Nephron (organoid): Measurements from ENCODE around the gene PIP4K2A.

ENCODE experiments used
- H3K27ac Mint-ChIP-seq, 3 experiments: 2 replicates each; pipeline ENCODE4 v1.8.0; 2020; ENCODE audit warnings: mixed read lengths in 3 of 3, mild to moderate bottlenecking in 2 of 3, moderate library complexity in 1 of 3
- H3K27me3 Mint-ChIP-seq: 2 replicates; pipeline ENCODE4 v1.8.0; 2021; ENCODE audit warnings: low read depth, mild to moderate bottlenecking, moderate library complexity, mixed read lengths
- H3K36me3 Mint-ChIP-seq: 2 replicates; pipeline ENCODE4 v1.8.0; 2020; ENCODE audit warnings: low read depth, mixed read lengths
- H3K4me1 Mint-ChIP-seq: 2 replicates; pipeline ENCODE4 v1.8.0; 2020; ENCODE audit warnings: mixed read lengths
- H3K4me3 Mint-ChIP-seq, 3 experiments: 2 replicates each; pipeline ENCODE4 v1.8.0; 2020; ENCODE audit warnings: mild to moderate bottlenecking in 3 of 3, mixed read lengths in 3 of 3, moderate library complexity in 2 of 3
- H3K9me3 Mint-ChIP-seq: 2 replicates; pipeline ENCODE4 v1.8.0; 2020; ENCODE audit warnings: mixed read lengths
- TF ChIP-seq, protein P1 (sequence below), 3 experiments: fragments of 200-600 bp; sonication (generic); IDR thresholded peaks; one replicate each; pipeline ENCODE4 v1.5.0; 2021; ENCODE audit warnings: antibody characterized with exemption in 3 of 3; ENCODE audit not compliant: unreplicated experiment in 3 of 3

The PIP4K2A gene

DNA sequence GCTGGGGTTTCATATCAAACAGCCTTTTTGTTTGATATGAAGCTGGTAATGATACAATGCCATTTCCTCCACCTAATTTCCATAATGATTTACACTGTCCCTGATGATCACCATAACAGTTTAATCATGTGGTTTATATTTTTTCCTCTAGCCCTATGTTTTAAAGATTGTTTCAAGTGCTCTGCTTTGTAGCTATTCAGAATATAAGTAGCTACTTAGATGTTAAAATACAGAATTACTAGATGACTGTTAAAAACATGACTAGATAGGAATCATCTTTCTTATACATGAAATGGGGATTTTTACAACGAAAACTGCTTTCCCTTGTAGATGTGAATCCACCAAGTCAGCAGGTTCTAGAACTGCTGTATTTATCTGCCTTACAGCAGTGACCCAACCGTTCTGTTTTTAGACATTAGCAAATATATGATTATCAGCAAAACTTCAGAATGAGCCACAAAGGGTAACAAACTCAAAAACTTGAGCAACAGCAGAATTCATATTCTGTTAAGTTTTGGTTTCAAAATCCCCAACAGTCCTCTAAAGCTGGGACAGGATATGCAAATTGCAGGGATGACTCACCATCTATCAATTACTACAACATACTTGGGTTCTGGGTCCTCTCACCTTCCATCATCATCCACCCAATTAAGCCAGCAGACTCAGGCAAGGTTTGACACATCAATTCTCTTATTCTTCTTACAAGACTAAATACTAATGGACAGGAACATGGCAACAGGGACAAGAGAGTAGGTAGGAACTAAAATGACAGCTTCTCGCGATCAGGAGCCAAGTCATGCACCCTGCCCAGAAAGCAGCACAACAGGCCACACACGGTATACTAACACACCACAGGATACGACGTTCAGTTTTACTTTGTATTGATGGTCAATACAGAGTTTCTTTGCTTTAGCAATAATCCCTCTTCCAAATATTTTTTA is 83.9 kb downstream of the PIP4K2A start:
- Mint-ChIP-seq H3K4me3 (no peak overlapping the region), H3K27ac (no peak overlapping the region), H3K27me3 (no peaks in the 10 kb centered on the region), H3K36me3 (no peaks in the 10 kb centered on the region), H3K9me3 (no peaks in the 10 kb centered on the region), H3K4me1 (peaks cover 18% of the 10 kb centered on the region)
- TF ChIP-seq, protein P1, sequence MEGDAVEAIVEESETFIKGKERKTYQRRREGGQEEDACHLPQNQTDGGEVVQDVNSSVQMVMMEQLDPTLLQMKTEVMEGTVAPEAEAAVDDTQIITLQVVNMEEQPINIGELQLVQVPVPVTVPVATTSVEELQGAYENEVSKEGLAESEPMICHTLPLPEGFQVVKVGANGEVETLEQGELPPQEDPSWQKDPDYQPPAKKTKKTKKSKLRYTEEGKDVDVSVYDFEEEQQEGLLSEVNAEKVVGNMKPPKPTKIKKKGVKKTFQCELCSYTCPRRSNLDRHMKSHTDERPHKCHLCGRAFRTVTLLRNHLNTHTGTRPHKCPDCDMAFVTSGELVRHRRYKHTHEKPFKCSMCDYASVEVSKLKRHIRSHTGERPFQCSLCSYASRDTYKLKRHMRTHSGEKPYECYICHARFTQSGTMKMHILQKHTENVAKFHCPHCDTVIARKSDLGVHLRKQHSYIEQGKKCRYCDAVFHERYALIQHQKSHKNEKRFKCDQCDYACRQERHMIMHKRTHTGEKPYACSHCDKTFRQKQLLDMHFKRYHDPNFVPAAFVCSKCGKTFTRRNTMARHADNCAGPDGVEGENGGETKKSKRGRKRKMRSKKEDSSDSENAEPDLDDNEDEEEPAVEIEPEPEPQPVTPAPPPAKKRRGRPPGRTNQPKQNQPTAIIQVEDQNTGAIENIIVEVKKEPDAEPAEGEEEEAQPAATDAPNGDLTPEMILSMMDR (IDR thresholded peaks at IDR 0.05; ENCODE audit: unreplicated experiment in 3 of 3) = no peak

DNA sequence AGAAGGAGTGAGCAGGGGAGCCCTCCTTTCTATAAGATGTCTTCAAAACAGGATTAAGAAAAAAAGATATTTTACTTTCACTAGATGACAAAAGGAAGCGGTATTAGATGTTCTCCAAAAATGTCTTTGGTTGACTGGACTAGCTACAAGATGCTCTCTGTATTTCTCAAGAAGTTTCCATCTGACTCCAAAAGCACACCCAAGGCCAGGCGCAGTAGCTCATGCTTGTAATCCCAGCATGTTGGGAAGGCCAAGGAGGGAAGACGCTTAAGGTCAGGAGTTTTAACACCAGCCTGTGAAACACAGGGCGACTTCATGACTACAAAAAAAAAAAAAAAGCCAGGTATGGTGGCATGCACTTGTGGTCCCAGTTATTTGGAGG is 84.5 kb downstream of the PIP4K2A start:
- Mint-ChIP-seq H3K36me3 (no peaks in the 10 kb centered on the region), H3K27me3 (no peaks in the 10 kb centered on the region), H3K9me3 (no peaks in the 10 kb centered on the region), H3K4me1 (peaks cover 24% of the 10 kb centered on the region), H3K4me3 (no peak overlapping the region), H3K27ac (no peak overlapping the region)
- TF ChIP-seq, protein P1 (IDR thresholded peaks at IDR 0.05; ENCODE audit: unreplicated experiment in 3 of 3) = no peak

DNA sequence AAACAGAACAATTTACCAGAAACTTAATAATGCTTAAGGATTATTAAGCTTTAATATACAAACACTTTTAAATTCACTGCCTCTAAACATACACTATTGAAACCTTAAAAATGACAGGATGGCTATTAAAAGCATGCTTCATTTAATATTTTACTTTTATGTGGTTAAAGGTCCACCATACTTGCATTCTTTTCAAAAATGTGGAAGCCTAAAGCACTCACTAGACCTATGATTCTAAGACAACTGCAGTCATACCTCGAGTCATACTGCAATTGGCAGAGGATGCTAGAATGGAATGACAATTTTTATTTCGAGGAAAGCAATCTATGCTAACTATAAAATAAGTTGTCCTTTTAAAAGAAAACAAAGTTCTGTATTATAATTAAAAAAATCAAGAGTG is 85.3 kb downstream of the PIP4K2A start:
- TF ChIP-seq, protein P1 (IDR thresholded peaks at IDR 0.05; ENCODE audit: unreplicated experiment in 3 of 3) = no peak
- Mint-ChIP-seq H3K36me3 (no peaks in the 10 kb centered on the region), H3K9me3 (no peaks in the 10 kb centered on the region), H3K4me3 (no peak overlapping the region), H3K27ac (no peak overlapping the region), H3K4me1 (peaks cover 32% of the 10 kb centered on the region), H3K27me3 (no peaks in the 10 kb centered on the region)

DNA sequence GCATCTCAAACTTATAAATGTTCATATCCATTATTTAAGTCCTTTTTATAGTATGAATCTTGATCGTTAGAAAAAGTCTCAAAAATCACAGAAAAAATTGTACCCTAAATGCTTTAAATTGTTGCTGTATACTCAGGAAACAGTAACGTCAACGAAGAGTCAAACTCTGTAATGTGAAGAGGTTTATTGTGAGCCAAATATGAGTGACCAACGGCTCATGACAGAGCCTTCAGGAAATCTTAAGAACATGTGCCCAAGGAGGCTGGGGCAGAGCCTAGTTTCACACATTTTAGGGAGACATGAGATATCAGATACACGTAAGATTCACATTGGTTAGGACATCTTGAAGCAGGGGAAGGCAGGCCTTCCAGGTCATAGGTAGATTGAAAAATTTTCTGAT is 86.1 kb downstream of the PIP4K2A start:
- peaks cover 39% of the 10 kb centered on the region for H3K4me1 Mint-ChIP-seq
- no peak overlapping the region for H3K27ac Mint-ChIP-seq
- no peak overlapping the region for H3K4me3 Mint-ChIP-seq
- H3K9me3 Mint-ChIP-seq = no peaks in the 10 kb centered on the region
- no peaks in the 10 kb centered on the region for H3K36me3 Mint-ChIP-seq
- no peaks in the 10 kb centered on the region for H3K27me3 Mint-ChIP-seq
- TF ChIP-seq, protein P1 (IDR thresholded peaks at IDR 0.05; ENCODE audit: unreplicated experiment in 3 of 3) = no peak

DNA sequence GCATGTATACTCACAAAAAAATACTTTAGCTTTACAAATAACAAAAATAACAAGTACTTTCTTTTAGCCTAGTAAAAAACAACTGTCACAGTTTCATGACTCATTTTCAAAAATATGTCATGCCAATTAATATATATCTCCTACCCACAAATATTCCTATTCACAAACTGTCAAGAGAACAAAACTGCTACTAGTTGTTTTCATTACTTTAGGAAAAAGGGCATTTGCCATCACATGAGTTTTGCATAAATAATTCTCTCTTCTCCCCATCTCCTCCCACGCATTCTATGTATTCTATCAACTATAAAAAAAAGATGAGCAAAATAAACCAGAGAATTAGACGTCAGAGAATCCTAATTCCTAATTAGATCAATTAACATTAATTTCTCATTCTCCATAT is 87.6 kb downstream of the PIP4K2A start:
- H3K4me3 Mint-ChIP-seq = no peak overlapping the region
- H3K4me1 Mint-ChIP-seq = peaks cover 51% of the 10 kb centered on the region
- no peaks in the 10 kb centered on the region for H3K27me3 Mint-ChIP-seq
- H3K36me3 Mint-ChIP-seq = no peaks in the 10 kb centered on the region
- no peaks in the 10 kb centered on the region for H3K9me3 Mint-ChIP-seq
- peak overlapping the region; percentile 9 to 58 (median 21) for H3K27ac Mint-ChIP-seq
- TF ChIP-seq, protein P1 (IDR thresholded peaks at IDR 0.05; ENCODE audit: unreplicated experiment in 3 of 3) = no peak
